ENCODE data around the gene HKDC1.

The HKDC1 gene

GRCh38 chr10:69315100-69315542 is 95.0 kb downstream of the HKDC1 start:
- H3K4me1 ChIP-seq (ENCODE audit: insufficient read depth, low read length): peaks cover 13% of the 10 kb centered on the region
- no peak overlapping the region for H3K4me3 ChIP-seq (ENCODE audit: low read length)
- no peaks in the 10 kb centered on the region for H3K9me3 ChIP-seq (ENCODE audit: low read length)
- H3K36me3 ChIP-seq (ENCODE audit: insufficient read depth, low read length): no peaks in the 10 kb centered on the region
- no peak overlapping the region for H2AFZ ChIP-seq (ENCODE audit: low read depth, low read length)
- H3K27me3 ChIP-seq (ENCODE audit: insufficient read depth, low read length): peaks cover 35% of the 10 kb centered on the region

GRCh38 chr10:69315610-69316312 is 95.6 kb downstream of the HKDC1 start:
- Histone ChIP-seq H2AFZ (ENCODE audit: low read depth, low read length) (no peak overlapping the region), H3K4me1 (ENCODE audit: insufficient read depth, low read length) (peaks cover 15% of the 10 kb centered on the region)

GRCh38 chr10:69316313-69317059 is 96.4 kb downstream of the HKDC1 start:
- no peaks in the 10 kb centered on the region for H3K36me3 ChIP-seq (ENCODE audit: insufficient read depth, low read length)
- no peaks in the 10 kb centered on the region for H3K9me3 ChIP-seq (ENCODE audit: low read length)
- peaks cover 15% of the 10 kb centered on the region for H3K4me1 ChIP-seq (ENCODE audit: insufficient read depth, low read length)
- H3K4me3 ChIP-seq (ENCODE audit: low read length): no peak overlapping the region
- H2AFZ ChIP-seq (ENCODE audit: low read depth, low read length): no peak overlapping the region
- H3K27me3 ChIP-seq (ENCODE audit: insufficient read depth, low read length): peaks cover 29% of the 10 kb centered on the region

More at GRCh38 chr10:69315610-69316312, 95.6 kb downstream of the HKDC1 start:
- H3K4me3 ChIP-seq (ENCODE audit: low read length): no peak overlapping the region
- H3K36me3 ChIP-seq (ENCODE audit: insufficient read depth, low read length): no peaks in the 10 kb centered on the region
- no peaks in the 10 kb centered on the region for H3K9me3 ChIP-seq (ENCODE audit: low read length)
- H3K27me3 ChIP-seq (ENCODE audit: insufficient read depth, low read length): peaks cover 33% of the 10 kb centered on the region
